ENCODE measurements around the gene RASA3.
"Not testable (repeated sequence)": the region's sequence is repeated elsewhere in the genome, so short reads cannot be mapped to it uniquely, and the experiment has no call there.

The RASA3 gene

GRCh38 chr13:114118086-114118485 lies 14.3 kb downstream of the RASA3 start:
- H3K27ac ChIP-seq (ENCODE audit: poor library complexity, severe bottlenecking), result peak overlapping the region; percentile 97
- H3K27me3 ChIP-seq (ENCODE audit: insufficient read depth, poor library complexity, severe bottlenecking), result no peaks in the 10 kb centered on the region
- H3K36me3 ChIP-seq (ENCODE audit: low read depth), result no peaks in the 10 kb centered on the region
- H3K4me3 ChIP-seq (ENCODE audit: severe bottlenecking), result no peak overlapping the region
- H3K9me3 ChIP-seq (ENCODE audit: severe bottlenecking), result no peaks in the 10 kb centered on the region
- no peak for DNase-seq (ENCODE audit: low spot score)
- TF ChIP-seq, protein P1, sequence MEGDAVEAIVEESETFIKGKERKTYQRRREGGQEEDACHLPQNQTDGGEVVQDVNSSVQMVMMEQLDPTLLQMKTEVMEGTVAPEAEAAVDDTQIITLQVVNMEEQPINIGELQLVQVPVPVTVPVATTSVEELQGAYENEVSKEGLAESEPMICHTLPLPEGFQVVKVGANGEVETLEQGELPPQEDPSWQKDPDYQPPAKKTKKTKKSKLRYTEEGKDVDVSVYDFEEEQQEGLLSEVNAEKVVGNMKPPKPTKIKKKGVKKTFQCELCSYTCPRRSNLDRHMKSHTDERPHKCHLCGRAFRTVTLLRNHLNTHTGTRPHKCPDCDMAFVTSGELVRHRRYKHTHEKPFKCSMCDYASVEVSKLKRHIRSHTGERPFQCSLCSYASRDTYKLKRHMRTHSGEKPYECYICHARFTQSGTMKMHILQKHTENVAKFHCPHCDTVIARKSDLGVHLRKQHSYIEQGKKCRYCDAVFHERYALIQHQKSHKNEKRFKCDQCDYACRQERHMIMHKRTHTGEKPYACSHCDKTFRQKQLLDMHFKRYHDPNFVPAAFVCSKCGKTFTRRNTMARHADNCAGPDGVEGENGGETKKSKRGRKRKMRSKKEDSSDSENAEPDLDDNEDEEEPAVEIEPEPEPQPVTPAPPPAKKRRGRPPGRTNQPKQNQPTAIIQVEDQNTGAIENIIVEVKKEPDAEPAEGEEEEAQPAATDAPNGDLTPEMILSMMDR (IDR thresholded peaks at IDR 0.05; ENCODE audit: poor library complexity, severe bottlenecking), result no peak
- peaks cover 23% of the 10 kb centered on the region for H3K4me1 ChIP-seq (ENCODE audit: insufficient read depth, poor library complexity, severe bottlenecking)
- no peak for ATAC-seq (ENCODE audit: low read depth)

- not testable (repeated sequence) for H3K27me3 ChIP-seq (ENCODE audit: insufficient read depth, poor library complexity, severe bottlenecking); DNase-seq (ENCODE audit: low spot score); H3K36me3 ChIP-seq (ENCODE audit: low read depth); H3K9me3 ChIP-seq (ENCODE audit: severe bottlenecking); ATAC-seq (ENCODE audit: low read depth); H3K4me3 ChIP-seq (ENCODE audit: severe bottlenecking)
- H3K27ac ChIP-seq (ENCODE audit: poor library complexity, severe bottlenecking), result peak overlapping the region; percentile 97
- peaks cover 23% of the 10 kb centered on the region for H3K4me1 ChIP-seq (ENCODE audit: insufficient read depth, poor library complexity, severe bottlenecking)
These were observed 15.0 kb downstream of the RASA3 start for GRCh38 chr13:114117341-114117874.

DNA sequence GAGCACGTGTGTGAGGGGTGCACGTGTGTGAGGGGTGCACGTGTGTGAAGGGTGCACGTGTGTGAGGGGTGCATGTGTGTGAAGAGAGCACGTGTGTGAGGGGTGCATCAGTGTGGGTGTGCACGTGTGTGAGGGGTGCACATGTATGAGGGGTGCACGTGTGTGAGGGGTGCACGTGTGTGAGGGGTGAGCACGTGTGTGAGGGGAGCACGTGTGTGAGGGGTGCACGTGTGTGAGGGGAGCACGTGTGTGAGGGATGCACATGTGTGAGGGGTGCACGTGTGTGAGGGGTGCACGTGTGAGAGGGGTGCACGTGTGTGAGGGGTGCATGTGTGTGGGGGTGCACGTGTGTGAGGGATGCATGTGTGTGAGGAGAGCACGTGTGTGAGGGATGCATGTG lies 15.7 kb downstream of the RASA3 start:
- TF ChIP-seq, protein P1 (IDR thresholded peaks at IDR 0.05; ENCODE audit: poor library complexity, severe bottlenecking), result no peak
- no peaks in the 10 kb centered on the region for H3K27me3 ChIP-seq (ENCODE audit: insufficient read depth, poor library complexity, severe bottlenecking)
- H3K27ac ChIP-seq (ENCODE audit: poor library complexity, severe bottlenecking), result no peak overlapping the region
- no peak overlapping the region for H3K4me3 ChIP-seq (ENCODE audit: severe bottlenecking)
- H3K36me3 ChIP-seq (ENCODE audit: low read depth), result no peaks in the 10 kb centered on the region
- no peak for DNase-seq (ENCODE audit: low spot score)
- ATAC-seq (ENCODE audit: low read depth), result no peak
- peaks cover 23% of the 10 kb centered on the region for H3K4me1 ChIP-seq (ENCODE audit: insufficient read depth, poor library complexity, severe bottlenecking)
- H3K9me3 ChIP-seq (ENCODE audit: severe bottlenecking), result no peaks in the 10 kb centered on the region

DNA sequence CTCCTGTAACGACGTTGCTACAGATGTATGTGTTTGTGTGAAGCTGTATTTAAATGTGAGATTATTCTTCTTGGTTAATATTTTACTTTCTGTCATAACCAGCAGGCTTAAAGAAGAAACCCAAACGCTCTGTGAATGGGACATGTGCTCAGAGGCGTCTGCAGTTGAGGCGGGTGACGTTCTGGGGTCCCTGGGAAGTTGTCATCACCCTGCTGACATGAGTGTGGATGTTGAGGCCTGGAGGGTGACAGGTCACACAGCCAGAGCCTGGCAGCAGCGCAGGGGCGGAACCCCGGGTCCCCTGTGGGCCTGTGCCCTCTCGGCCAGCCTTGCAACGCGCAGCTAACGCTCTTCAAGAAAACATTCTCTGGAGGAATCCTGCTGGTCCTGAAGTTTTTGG lies 16.6 kb downstream of the RASA3 start:
- Histone ChIP-seq H3K27ac (ENCODE audit: poor library complexity, severe bottlenecking) (peak overlapping the region; percentile 48), H3K27me3 (ENCODE audit: insufficient read depth, poor library complexity, severe bottlenecking) (no peaks in the 10 kb centered on the region), H3K4me3 (ENCODE audit: severe bottlenecking) (no peak overlapping the region), H3K36me3 (ENCODE audit: low read depth) (no peaks in the 10 kb centered on the region), H3K9me3 (ENCODE audit: severe bottlenecking) (no peaks in the 10 kb centered on the region), H3K4me1 (ENCODE audit: insufficient read depth, poor library complexity, severe bottlenecking) (peaks cover 23% of the 10 kb centered on the region)
- ATAC-seq (ENCODE audit: low read depth) (no peak), DNase-seq (ENCODE audit: low spot score) (peak; percentile 45)
- TF ChIP-seq, protein P1 (IDR thresholded peaks at IDR 0.05; ENCODE audit: poor library complexity, severe bottlenecking), result no peak

GRCh38 chr13:114115191-114115671 lies 17.2 kb downstream of the RASA3 start:
- no peak overlapping the region for H3K4me3 ChIP-seq (ENCODE audit: severe bottlenecking)
- TF ChIP-seq, protein P1 (IDR thresholded peaks at IDR 0.05; ENCODE audit: poor library complexity, severe bottlenecking), result peak; percentile 24
- no peaks in the 10 kb centered on the region for H3K36me3 ChIP-seq (ENCODE audit: low read depth)
- peak; percentile 45 for DNase-seq (ENCODE audit: low spot score)
- peak overlapping the region; percentile 48 for H3K27ac ChIP-seq (ENCODE audit: poor library complexity, severe bottlenecking)
- no peaks in the 10 kb centered on the region for H3K9me3 ChIP-seq (ENCODE audit: severe bottlenecking)
- H3K27me3 ChIP-seq (ENCODE audit: insufficient read depth, poor library complexity, severe bottlenecking), result no peaks in the 10 kb centered on the region
- H3K4me1 ChIP-seq (ENCODE audit: insufficient read depth, poor library complexity, severe bottlenecking), result peaks cover 23% of the 10 kb centered on the region
- ATAC-seq (ENCODE audit: low read depth), result peak; percentile 76

- H3K4me3 ChIP-seq (ENCODE audit: severe bottlenecking); H3K36me3 ChIP-seq (ENCODE audit: low read depth); ATAC-seq (ENCODE audit: low read depth); H3K27me3 ChIP-seq (ENCODE audit: insufficient read depth, poor library complexity, severe bottlenecking); H3K9me3 ChIP-seq (ENCODE audit: severe bottlenecking): not testable (repeated sequence)
- peak; percentile 38 for DNase-seq (ENCODE audit: low spot score)
- Histone ChIP-seq H3K4me1 (ENCODE audit: insufficient read depth, poor library complexity, severe bottlenecking) (peaks cover 23% of the 10 kb centered on the region), H3K27ac (ENCODE audit: poor library complexity, severe bottlenecking) (peak overlapping the region; percentile 48)
These were observed 17.8 kb downstream of the RASA3 start for GRCh38 chr13:114114666-114115065.

All from RWPE2 (cell line).